IMR-90 (cell line): ENCODE measurements around the gene ANP32B. TPM values are rescaled to one million over a fixed set of nuclear protein-coding genes. Genes with fewer than 3 reads are reported as not detected.

Experiments
- ATAC-seq: fragments of 200-7000 bp; cut with Tn5 transposase; 2 replicates; pipeline ENCODE4 v1.9.1; 2020; ENCODE audit warnings: low read depth, mild to moderate bottlenecking, moderate library complexity
- BruUV-seq: library from RNA; stranded (reverse); fragments of 400-500 nt; replicated peaks from 2 replicates; lab custom pipeline; 2021; lab: Mats Ljungman, UMichigan
- CTCF ChIA-PET: fragments of 300-600 bp; formaldehyde crosslinking; extraction: SDS; loops from one replicate; lab custom pipeline; 2021; ENCODE audit warnings: antibody characterized with exemption; lab: Yijun Ruan, JAX
- POLR2A ChIA-PET: fragments of 300-600 bp; sonication (Branson Sonifier 250); formaldehyde crosslinking; loops from one replicate; lab custom pipeline; 2022; ENCODE audit warnings: antibody characterized with exemption; ENCODE audit not compliant: unreplicated experiment; lab: Charles Lee
- DNase-seq: peaks from one replicate; pipeline ENCODE4 v3.0.0; 2013
- H2AFZ ChIP-seq: replicated peaks from 2 replicates; pipeline ENCODE3; 2013; ENCODE audit warnings: low read length, mild to moderate bottlenecking; ENCODE audit not compliant: poor library complexity
- H2AK5ac ChIP-seq: 2 replicates; pipeline ENCODE4 v1.6.1; 2013; ENCODE audit warnings: low read depth, low read length, inconsistent platforms
- H2AK9ac ChIP-seq: replicated peaks from 2 replicates; pipeline ENCODE3; 2013; ENCODE audit warnings: mild to moderate bottlenecking, low read depth, low read length, moderate library complexity; ENCODE audit not compliant: poor library complexity
- H2BK120ac ChIP-seq: 2 replicates; pipeline ENCODE4 v1.6.1; 2013; ENCODE audit warnings: low read depth, low read length, inconsistent platforms
- H2BK15ac ChIP-seq: 3 replicates; pipeline ENCODE4 v1.6.1; 2013; ENCODE audit warnings: low read depth, low read length, inconsistent platforms
- H2BK20ac ChIP-seq: 2 replicates; pipeline ENCODE4 v1.6.1; 2013; ENCODE audit warnings: low read depth, mild to moderate bottlenecking, inconsistent platforms, low read length, moderate library complexity
- H2BK5ac ChIP-seq: 2 replicates; pipeline ENCODE4 v1.6.1; 2013; ENCODE audit warnings: mild to moderate bottlenecking, low read depth, low read length, inconsistent platforms; ENCODE audit not compliant: poor library complexity, severe bottlenecking
- H3K14ac ChIP-seq: replicated peaks from 2 replicates; pipeline ENCODE4 v1.6.1; 2013; ENCODE audit warnings: low read depth, low read length, inconsistent platforms
- H3K18ac ChIP-seq: 2 replicates; pipeline ENCODE4 v1.6.1; 2013; ENCODE audit warnings: low read depth, low read length, control low read depth
- H3K23ac ChIP-seq: 2 replicates; pipeline ENCODE4 v1.6.1; 2013; ENCODE audit warnings: low read depth, low read length, inconsistent platforms
- H3K27ac ChIP-seq: 2 replicates; pipeline ENCODE4 v1.5.1; 2013; ENCODE audit warnings: mild to moderate bottlenecking, control low read depth, low read length; ENCODE audit not compliant: insufficient read depth
- H3K27me3 ChIP-seq: 2 replicates; pipeline ENCODE4 v1.6.1; 2013; ENCODE audit warnings: low read length; ENCODE audit not compliant: control insufficient read depth, insufficient read depth
- H3K36me3 ChIP-seq: 2 replicates; pipeline ENCODE4 v1.6.1; 2013; ENCODE audit warnings: low read length, mixed read lengths; ENCODE audit not compliant: control insufficient read depth, insufficient read depth
- H3K4ac ChIP-seq: 2 replicates; pipeline ENCODE4 v1.6.1; 2013; ENCODE audit warnings: low read depth, low read length, inconsistent platforms
- H3K4me1 ChIP-seq: 2 replicates; pipeline ENCODE4 v1.6.1; 2013; ENCODE audit warnings: low read length, mixed read lengths; ENCODE audit not compliant: control insufficient read depth, insufficient read depth
- H3K4me2 ChIP-seq: 2 replicates; pipeline ENCODE4 v1.6.1; 2013; ENCODE audit warnings: low read depth, mild to moderate bottlenecking, control low read depth, low read length, moderate library complexity
- H3K4me3 ChIP-seq: 2 replicates; pipeline ENCODE4 v1.5.1; 2013; ENCODE audit warnings: low read depth, mild to moderate bottlenecking, control low read depth, low read length, moderate library complexity; ENCODE audit not compliant: insufficient read depth
- H3K56ac ChIP-seq: 2 replicates; pipeline ENCODE4 v1.6.1; 2013; ENCODE audit warnings: low read length, inconsistent platforms; ENCODE audit not compliant: insufficient read depth; ENCODE audit errors: extremely low read depth
- H3K79me1 ChIP-seq, 2 experiments: 2 replicates each; pipeline ENCODE4 v1.6.1; 2013; ENCODE audit warnings: low read length in 2 of 2, inconsistent platforms in 1 of 2, low read depth in 1 of 2
- H3K9ac ChIP-seq: 2 replicates; pipeline ENCODE4 v1.6.1; 2013; ENCODE audit warnings: low read depth, low read length, control low read depth
- H3K9me1 ChIP-seq: 2 replicates; pipeline ENCODE4 v1.6.1; 2013; ENCODE audit warnings: low read length, inconsistent platforms; ENCODE audit not compliant: insufficient read depth
- H3K9me3 ChIP-seq: 2 replicates; pipeline ENCODE4 v1.6.1; 2013; ENCODE audit warnings: low read length; ENCODE audit not compliant: control insufficient read depth, insufficient read depth
- H4K20me1 ChIP-seq: 2 replicates; pipeline ENCODE4 v1.6.1; 2013; ENCODE audit warnings: low read length, inconsistent platforms; ENCODE audit not compliant: insufficient read depth
- H4K5ac ChIP-seq: 2 replicates; pipeline ENCODE4 v1.6.1; 2013; ENCODE audit warnings: mild to moderate bottlenecking, low read depth, low read length, control low read depth
- H4K8ac ChIP-seq, 2 experiments: 2 replicates each; pipeline ENCODE4 v1.6.1; 2013; ENCODE audit warnings: low read depth in 2 of 2, low read length in 2 of 2, control low read depth in 1 of 2, inconsistent platforms in 1 of 2
- H4K91ac ChIP-seq: 2 replicates; pipeline ENCODE4 v1.6.1; 2013; ENCODE audit warnings: low read depth, low read length, inconsistent platforms; ENCODE audit not compliant: insufficient read depth
- CEBPB ChIP-seq: IDR thresholded peaks from 2 replicates; pipeline ENCODE4 v1.6.1; 2012; ENCODE audit warnings: low read depth, low read length, improper control_type of control experiment
- CHD1 ChIP-seq: IDR thresholded peaks from 2 replicates; pipeline ENCODE4 v1.6.1; 2012; ENCODE audit warnings: low read depth, low read length, improper control_type of control experiment
- CTCF ChIP-seq: conservative IDR thresholded peaks from 2 replicates; pipeline ENCODE4 v1.5.1; 2012; ENCODE audit warnings: mild to moderate bottlenecking, low read depth, low read length, improper control_type of control experiment
- FOS ChIP-seq: fragments of 150-350 bp; IDR thresholded peaks from 2 replicates; pipeline ENCODE4 v1.6.1; 2016; ENCODE audit warnings: low read depth, low read length
- MAZ ChIP-seq: IDR thresholded peaks from 2 replicates; pipeline ENCODE4 v1.6.1; 2012; ENCODE audit warnings: low read depth, mild to moderate bottlenecking, low read length, improper control_type of control experiment, moderate library complexity, borderline replicate concordance
- MXI1 ChIP-seq: IDR thresholded peaks from 2 replicates; pipeline ENCODE4 v1.6.1; 2012; ENCODE audit warnings: low read depth, mild to moderate bottlenecking, low read length, moderate library complexity, borderline replicate concordance
- NFE2L2 ChIP-seq: fragments of 150-350 bp; IDR thresholded peaks from 2 replicates; pipeline ENCODE4 v1.6.1; 2016; ENCODE audit warnings: low read depth, mild to moderate bottlenecking, low read length
- RAD21 ChIP-seq: IDR thresholded peaks from 2 replicates; pipeline ENCODE4 v1.6.1; 2012; ENCODE audit warnings: low read length, improper control_type of control experiment
- RFX5 ChIP-seq: IDR thresholded peaks from 2 replicates; pipeline ENCODE4 v1.8.0; 2012; ENCODE audit warnings: low read depth, mild to moderate bottlenecking, low read length, moderate library complexity
- SMC3 ChIP-seq: fragments of 150-350 bp; IDR thresholded peaks from 2 replicates; pipeline ENCODE4 v1.6.1; 2016; ENCODE audit warnings: low read depth, mild to moderate bottlenecking, antibody characterized with exemption, low read length, moderate library complexity
- WGBS, 2 experiments: methylation state at CpG; one replicate each; pipeline versions ENCODE4 v1.1.5 to v1.1.7; 2013; ENCODE audit warnings: missing lambda C conversion rate in 2 of 2; ENCODE audit not compliant: insufficient read length in 1 of 2; ENCODE audit errors: extremely low coverage in 2 of 2; 5-methylcytosine and 5-hydroxymethylcytosine counted together
- dilution Hi-C: fragments of 300-500 bp; cut with HindIII; formaldehyde crosslinking; loops from one replicate; pipeline ENCODE4 v1.14.3; 2018; ENCODE audit warnings: low sequenced_read_pairs; ENCODE audit not compliant: unreplicated experiment
- in situ Hi-C: fragments of 300-500 bp; cut with MboI; formaldehyde crosslinking; loops from 3 replicates; pipeline ENCODE4 v1.14.3; 2019; ENCODE audit warnings: low sequenced_read_pairs, inconsistent platforms, mixed read lengths
- intact Hi-C: fragments of 100-400 bp; cut with micrococcal nuclease; formaldehyde crosslinking; loops from 2 replicates; pipeline ENCODE4 v1.10.0; 2022
- polyA plus RNA-seq, 3 experiments: library from polyadenylated mRNA; depleted of rRNA; stranded (reverse); fragments of >200 nt; gene quantifications; 2 replicates each; pipeline ENCODE4 v1.2.3, GENCODE V29; 2012; ENCODE audit warnings: low replicate concordance in 1 of 3
- total RNA-seq: library from RNA; depleted of rRNA; stranded (reverse); fragments of >200 nt; gene quantifications from 2 replicates; pipeline ENCODE4 v1.2.3, GENCODE V29; 2012
- TF ChIP-seq, protein P1 (sequence below): fragments of 150-350 bp; IDR thresholded peaks from 2 replicates; pipeline ENCODE4 v1.6.1; 2017; ENCODE audit warnings: mild to moderate bottlenecking, antibody characterized with exemption, low read length, low read depth

ANP32B gene
- total and polyA plus RNA-seq, 2 of the 4 experiments (the other 2 are of a cell fraction) = 3.9 to 46.8 TPM

DNA sequence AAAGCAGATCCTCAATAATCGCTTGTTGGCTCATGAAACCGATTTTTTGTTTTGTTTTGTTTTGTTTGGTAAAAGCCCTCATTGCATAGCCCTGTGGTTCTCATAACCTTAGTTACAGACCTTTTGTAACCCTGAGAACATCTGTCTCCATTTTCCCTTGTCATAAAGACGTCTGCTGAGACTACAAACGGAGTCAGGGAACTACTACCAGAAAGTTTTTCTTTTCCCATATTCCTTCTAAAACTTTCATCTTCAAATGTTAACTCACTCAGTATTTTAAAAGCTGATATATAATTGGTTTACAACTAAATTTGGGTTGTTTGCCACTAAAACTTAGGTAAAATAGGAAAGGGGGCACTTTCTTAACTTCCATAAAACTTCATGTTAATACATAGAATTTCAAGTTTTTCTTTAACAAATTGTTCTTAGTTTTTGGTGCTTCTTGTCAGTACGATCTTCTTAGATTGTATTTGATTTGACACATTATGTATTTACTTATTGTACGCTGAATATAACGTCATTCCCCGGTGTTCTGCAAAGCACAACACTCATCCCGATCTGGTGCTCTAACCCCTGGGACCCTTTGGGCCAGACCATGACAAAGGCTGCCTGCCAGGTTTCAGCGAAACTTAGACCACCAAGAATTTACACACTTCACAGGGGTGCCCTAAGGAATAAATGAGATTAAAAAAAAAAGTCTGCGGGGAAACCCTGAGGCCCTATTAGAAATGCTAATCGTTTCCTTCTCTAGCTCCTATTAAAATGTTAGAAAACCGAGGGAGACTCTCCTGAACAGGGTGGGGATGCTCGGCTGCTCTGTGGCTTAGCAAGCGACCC is 1.1 kb upstream of the ANP32B start (continued):
- no peak for TF ChIP-seq RAD21
- no peak for TF ChIP-seq SMC3
- no peak for TF ChIP-seq MXI1

DNA sequence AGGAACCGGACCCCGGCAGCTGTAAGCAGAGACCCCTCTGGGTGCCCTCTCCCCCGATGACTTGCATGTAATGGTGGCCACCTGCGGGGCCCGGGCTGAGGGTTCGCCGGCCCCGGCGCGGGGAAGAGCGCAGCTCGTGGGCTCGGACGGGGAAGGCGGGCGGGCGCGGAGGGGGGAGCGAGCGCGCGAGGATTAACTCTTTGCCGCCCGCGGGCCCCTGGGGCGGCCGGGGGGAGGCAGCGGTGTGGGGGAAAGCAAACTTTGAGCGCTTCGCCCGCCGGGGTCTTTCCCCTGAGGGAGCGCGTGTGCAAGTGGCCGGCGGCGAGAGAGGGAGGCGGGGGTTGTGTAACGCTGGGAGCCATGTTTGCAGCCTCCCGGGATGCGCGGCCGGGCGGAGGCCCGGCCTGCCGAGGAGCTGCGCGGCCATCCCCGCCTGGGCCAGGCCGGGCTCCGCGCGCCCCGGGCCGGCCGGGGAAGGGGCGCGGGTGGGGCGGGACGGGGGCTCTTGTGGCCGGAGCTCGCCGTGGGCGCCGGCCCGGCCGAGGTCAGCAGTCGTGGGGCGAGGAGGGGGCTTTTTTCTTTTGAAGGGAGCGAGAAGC is 547 bp downstream of the ANP32B start:
- Histone ChIP-seq H3K4me2 (no peak overlapping the region), H2AK9ac (peak overlapping the region; percentile 99), H3K18ac (peak overlapping the region; percentile 63; the same call in 1 of the 2 replicates), H4K8ac (peak overlapping the region; percentile 80 to 98; a peak in 3 of 4 replicates), H3K4me3 (peak overlapping the region; percentile 84), H2BK5ac (peak overlapping the region; percentile 91), H2AK5ac (peak overlapping the region; percentile 58; the same call in 1 of the 2 replicates), H3K9ac (peak overlapping the region; percentile 87), H4K5ac (peak overlapping the region; percentile 81), H2BK15ac (no peak overlapping the region), H4K91ac (peak overlapping the region; percentile 54; the same call in 1 of the 2 replicates), H4K20me1 (peaks cover 34% of the 10 kb centered on the region), H3K9me1 (peaks cover 9% of the 10 kb centered on the region), H3K23ac (peak overlapping the region; percentile 53), H3K27ac (peak overlapping the region; percentile 93), H2BK120ac (peak overlapping the region; percentile 61), H3K56ac (peak overlapping the region; percentile 61), H2AFZ (peak overlapping the region; percentile 88), H2BK20ac (no peak overlapping the region), H3K4me1 (peaks cover 5% of the 10 kb centered on the region), H3K4ac (peak overlapping the region; percentile 90), H3K79me1 (peaks cover 0 to 24% of the 10 kb centered on the region in 2 experiments; a peak in 2 of 4 replicates), H3K36me3 (no peaks in the 10 kb centered on the region; the same call in 1 of the 2 replicates), H3K27me3 (no peaks in the 10 kb centered on the region), H3K9me3 (no peaks in the 10 kb centered on the region), H3K14ac (peak overlapping the region; percentile 83)
- intact Hi-C loops (loop anchor here (1.0 to 2.0 kb wide), 4 partner anchors 25 to 73 kb away; partner anchors contain the start of gene NANS), in situ Hi-C loops (no loop called here), dilution Hi-C loops (no loop called here)
- ChIA-PET CTCF (interaction anchor here (1.0 to 1.5 kb wide), 3 partner anchors 16 to 51 kb away, joined by 3 to 4 read pairs (median 4); no protein-coding TSS in a partner anchor), POLR2A (no interaction called here)
- ATAC-seq (peak; percentile 35), DNase-seq (peak; percentile 9)
- 0% methylated on average over 2 of the region's 70 CpGs; no CpG with 5 or more reads in 1 of the 2 experiments for WGBS, 2 experiments
- no TSS peak for BruUV-seq
- TF ChIP-seq MAZ (peak; percentile 66; the same call in 1 of the 2 replicates), FOS (no peak), CTCF (0 out of 2 replicates have a peak, but pooled peaks have one; percentile 2), NFE2L2 (no peak), RFX5 (no peak), RAD21 (no peak), CEBPB (peak; percentile 44; the same call in 1 of the 2 replicates), MXI1 (no peak; the same call in 1 of the 2 replicates), CHD1 (no peak)
- TF ChIP-seq, protein P1, sequence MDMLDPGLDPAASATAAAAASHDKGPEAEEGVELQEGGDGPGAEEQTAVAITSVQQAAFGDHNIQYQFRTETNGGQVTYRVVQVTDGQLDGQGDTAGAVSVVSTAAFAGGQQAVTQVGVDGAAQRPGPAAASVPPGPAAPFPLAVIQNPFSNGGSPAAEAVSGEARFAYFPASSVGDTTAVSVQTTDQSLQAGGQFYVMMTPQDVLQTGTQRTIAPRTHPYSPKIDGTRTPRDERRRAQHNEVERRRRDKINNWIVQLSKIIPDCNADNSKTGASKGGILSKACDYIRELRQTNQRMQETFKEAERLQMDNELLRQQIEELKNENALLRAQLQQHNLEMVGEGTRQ = no peak
